Bone marrow (tissue), 2 donors: ENCODE results near the gene KLK1.
"Not testable (repeated sequence)": the region's sequence is repeated elsewhere in the genome, so short reads cannot be mapped to it uniquely, and the experiment has no call there.

Experiments
- DNase-seq, 2 donors: peaks; one replicate each; lab custom pipeline; 2025; lab: John Stamatoyannopoulos, UW

The KLK1 gene

DNA sequence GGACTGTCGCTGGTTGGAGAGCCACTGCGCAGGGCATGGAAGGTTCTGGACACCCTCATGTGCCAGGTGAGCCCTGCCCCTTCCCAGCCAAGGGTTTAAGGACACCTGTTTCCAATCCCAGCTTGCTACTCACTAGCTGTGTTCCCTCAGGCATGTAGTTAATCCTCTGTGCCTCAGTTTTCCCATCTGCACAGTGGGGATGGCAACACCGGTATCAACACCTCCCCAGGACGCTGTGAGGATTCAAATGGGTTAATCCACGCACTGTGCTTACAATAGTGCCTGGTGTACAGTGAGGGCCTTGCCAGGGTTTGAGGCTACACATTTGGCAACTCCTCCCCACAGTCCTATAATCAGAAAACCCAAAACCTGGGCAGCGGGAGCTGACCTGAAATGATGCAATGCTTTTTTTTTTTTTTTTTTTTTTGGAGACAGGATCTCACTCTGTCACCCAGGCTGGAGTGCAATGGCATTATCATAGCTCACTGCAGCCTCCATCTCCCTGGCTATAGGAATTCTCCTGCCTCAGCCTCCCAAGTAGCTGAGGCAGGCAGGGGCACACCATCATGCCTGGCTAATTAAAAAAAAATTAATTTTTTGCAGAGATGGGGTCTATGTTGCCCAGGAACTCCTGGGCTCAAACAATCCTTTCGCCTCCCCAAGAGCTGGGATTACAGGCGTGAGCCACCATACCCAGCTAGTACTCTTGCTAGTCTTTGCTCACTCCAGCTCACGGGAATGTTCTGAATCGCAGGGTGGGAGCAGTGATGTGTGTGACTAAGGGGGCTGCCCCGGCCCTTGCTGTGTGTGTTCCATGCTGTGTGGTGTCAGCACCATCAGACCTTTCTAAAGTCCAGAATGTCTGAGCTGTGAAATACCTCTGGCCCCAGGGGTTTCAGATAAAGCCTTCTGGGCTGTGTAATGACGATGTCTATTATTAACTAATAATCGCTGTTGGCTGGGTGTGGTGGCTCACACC is 31.0 kb downstream of the KLK1 start:
- no peak for DNase-seq

DNA sequence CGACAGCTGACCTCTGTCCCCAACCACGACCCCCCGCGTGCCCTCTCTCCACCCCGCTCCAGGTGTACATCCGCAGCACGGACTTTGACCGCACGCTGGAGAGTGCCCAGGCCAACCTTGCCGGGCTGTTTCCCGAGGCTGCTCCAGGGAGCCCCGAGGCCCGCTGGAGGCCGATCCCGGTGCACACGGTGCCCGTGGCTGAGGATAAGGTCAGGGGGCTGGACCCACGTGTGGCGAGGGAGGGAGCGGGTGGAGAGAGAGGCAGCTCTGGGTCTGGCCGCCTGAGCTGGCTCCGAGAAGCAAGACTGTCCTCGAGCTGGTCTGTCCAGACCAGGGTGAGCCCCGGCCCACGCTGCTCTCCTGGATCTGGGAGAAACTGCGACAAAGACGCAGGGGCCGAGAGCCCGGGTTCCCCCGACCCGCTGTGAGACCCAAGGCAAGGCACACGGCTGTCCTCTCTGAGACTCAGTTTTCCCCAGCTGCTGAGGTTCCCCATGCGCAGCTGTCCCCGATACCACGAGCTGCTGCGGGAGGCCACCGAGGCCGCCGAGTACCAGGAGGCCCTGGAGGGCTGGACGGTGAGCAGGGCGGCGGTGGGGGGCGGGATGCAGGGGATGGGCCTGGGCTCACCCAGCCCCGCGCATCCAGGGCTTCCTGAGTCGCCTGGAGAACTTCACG is 31.9 kb downstream of the KLK1 start:
- DNase-seq: no peak

- no peak for DNase-seq
Observed at GRCh38 chr19:50790922-50791467, 32.6 kb downstream of the KLK1 start.

- DNase-seq: no peak
Observed at GRCh38 chr19:50790396-50790795, 33.2 kb downstream of the KLK1 start, which contains the start of gene ACP4. TSS of gene ACP4 (plus strand) at chr19:50790415. CDS start at chr19:50790415, 0 bp downstream.

GRCh38 chr19:50785329-50785728 is 38.3 kb downstream of the KLK1 start:
- DNase-seq: no peak

DNA sequence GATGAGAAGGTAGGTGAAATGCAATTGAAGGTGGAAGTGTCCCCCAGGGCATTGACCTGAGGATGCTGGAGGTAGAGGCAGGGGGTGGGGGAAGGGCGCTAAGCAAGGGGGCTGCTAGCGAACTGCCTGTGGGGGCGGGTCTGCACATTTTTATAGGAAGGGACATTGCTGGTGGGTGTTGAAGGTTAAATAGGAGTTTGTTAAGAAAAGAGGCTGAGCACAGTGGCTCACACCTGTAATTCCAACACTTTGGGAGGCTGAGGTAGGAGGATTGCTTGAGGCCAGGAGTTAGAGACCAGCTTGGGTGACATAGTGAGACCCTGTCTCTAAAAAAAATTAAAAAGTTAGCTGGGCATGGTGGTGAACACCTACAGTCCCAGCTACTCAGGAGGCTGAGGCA is 38.9 kb downstream of the KLK1 start:
- DNase-seq: no peak

GRCh38 chr19:50783848-50784152 is 39.8 kb downstream of the KLK1 start:
- not testable (repeated sequence) for DNase-seq

- no peak for DNase-seq
Observed at GRCh38 chr19:50780753-50781435, 42.7 kb downstream of the KLK1 start.

DNA sequence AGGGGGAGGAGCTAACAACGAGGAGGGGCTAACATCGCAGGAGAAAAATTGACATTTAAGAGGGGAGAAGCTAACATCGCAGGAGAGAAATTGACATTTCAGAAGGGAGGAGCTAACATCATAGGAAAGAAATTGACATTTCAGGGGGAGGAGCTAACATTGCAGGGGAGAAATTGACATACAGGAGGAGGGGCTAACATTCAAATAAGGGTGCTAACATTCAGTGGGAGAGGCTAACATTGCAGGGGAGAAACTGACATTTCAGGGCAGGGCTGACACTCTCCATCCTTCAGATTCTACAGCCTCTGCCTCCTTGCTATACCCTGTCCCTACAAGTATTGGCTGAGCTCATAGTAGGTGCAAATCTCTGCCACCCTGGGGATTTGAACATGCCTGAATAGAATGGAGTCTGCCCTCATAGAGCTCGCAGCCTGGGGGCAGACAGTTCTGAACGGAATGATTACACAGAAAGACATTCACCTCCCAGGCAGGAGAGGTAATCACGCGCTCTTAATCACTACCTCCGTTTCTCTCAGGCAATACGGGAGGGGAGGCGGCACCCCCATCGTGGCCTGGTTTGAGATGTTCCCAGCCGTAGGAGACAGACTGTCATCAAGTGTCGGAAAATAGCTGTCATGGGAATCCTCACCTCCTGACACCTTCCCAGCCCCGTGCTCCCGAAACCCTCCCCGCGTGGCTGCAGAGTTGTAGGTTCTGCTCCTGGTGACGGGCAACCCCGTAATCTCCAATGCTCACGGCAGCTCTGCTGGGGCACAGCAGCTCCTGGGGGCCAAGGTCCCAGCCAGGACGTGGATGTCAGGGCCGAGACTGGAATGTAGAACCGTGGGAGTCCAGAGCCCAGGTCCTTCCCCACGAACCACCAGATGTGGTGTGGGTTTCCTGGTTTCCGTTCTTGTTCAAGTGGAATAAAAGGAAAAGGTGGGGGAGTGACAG is 43.8 kb downstream of the KLK1 start:
- DNase-seq: no peak

- DNase-seq: no peak
Observed at GRCh38 chr19:50778906-50779430, 44.6 kb downstream of the KLK1 start.

GRCh38 chr19:50777830-50778303 is 45.7 kb downstream of the KLK1 start:
- no peak for DNase-seq

- no peak for DNase-seq
Observed at GRCh38 chr19:50777261-50777660, 46.3 kb downstream of the KLK1 start.

DNA sequence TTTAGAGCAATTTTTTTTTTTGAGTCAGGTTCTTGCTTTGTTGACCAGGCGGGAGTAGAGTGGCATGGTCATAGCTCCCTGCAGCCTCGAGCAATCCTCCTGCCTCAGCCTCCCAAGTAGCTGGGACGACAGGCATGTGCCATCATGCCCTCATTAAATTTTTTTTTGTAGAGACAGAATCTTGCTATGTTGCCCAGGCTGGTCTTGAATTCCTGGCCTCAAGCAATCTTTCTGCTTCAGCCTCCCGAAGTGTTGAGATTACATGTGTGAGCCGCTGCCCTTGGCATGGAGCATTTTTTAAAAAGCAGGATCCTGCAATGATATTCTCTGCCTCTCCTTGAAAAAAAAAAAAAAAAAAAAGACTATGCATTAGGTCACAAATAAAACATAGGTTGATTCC is 47.5 kb downstream of the KLK1 start:
- no peak for DNase-seq

- not testable (repeated sequence) for DNase-seq
Observed at GRCh38 chr19:50773454-50773853, 50.1 kb downstream of the KLK1 start.

GRCh38 chr19:50772912-50773311 is 50.7 kb downstream of the KLK1 start:
- not testable (repeated sequence) for DNase-seq

DNA sequence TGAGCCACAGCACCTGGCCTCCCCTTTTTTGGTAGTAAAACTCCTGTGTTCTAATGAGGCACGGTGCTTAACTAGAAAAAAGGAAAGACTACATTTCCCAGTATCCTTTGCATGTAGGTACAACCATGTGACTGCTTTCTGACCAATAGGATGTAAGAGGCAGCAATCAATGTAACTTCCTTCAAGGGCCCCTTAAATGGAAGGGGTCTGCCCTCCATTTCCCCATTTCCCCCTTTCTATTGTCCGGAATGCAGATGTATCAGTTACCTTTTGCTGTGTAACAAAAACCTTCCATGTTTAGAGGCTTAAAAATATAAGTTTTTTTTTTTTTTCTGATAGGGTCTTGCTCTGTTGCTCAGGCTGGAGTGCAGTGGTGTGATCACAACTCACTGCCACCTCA is 51.1 kb downstream of the KLK1 start:
- DNase-seq: no peak

DNA sequence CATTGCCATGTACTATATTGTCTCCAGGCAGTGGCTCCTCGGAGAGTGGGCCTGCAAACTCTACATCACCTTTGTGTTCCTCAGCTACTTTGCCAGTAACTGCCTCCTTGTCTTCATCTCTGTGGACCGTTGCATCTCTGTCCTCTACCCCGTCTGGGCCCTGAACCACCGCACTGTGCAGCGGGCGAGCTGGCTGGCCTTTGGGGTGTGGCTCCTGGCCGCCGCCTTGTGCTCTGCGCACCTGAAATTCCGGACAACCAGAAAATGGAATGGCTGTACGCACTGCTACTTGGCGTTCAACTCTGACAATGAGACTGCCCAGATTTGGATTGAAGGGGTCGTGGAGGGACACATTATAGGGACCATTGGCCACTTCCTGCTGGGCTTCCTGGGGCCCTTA is 52.7 kb downstream of the KLK1 start:
- no peak for DNase-seq

DNA sequence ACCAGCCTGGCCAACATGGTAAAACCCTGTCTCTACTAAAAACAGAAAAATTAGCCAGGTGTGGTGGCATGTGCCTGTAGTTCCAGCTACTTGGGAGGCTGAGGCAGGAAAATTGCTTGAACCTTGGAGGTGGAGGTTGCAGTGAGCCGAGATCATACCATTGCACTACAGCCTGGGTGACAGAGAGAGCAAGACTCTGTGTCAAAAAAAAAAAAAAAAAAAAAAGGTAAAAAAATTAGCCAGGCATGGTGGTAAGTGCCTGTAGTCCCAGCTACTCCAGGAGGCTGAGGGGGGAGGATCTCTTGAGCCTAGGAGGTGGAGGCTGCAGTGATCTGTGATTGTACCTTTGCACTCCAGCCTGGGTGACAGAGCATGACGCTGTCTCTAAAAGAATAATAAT is 53.4 kb downstream of the KLK1 start, which contains the start of gene GPR32:
GPR32 (plus strand) TSS at position 301 of the 400 bp plus-strand sequence. CDS start 137 bp downstream, outside the sequence.
- DNase-seq: not testable (repeated sequence)
